ENCODE measurements around the gene PLCXD1. TPM values are rescaled to one million over a fixed set of nuclear protein-coding genes. Genes with fewer than 3 reads are reported as not detected.
"Not testable (repeated sequence)": the region's sequence is repeated elsewhere in the genome, so short reads cannot be mapped to it uniquely, and the experiment has no call there.

PLCXD1 gene
- total RNA-seq, 1 experiment from 2014 or later = 19.1 TPM

- Mint-ChIP-seq H3K4me1 (ENCODE audit: low read depth, unreplicated experiment) (no peaks in the 10 kb centered on the region), H3K9me3 (ENCODE audit: low read depth, unreplicated experiment) (no peaks in the 10 kb centered on the region), H3K4me3 (ENCODE audit: low read depth, unreplicated experiment) (no peak overlapping the region), H3K27me3 (ENCODE audit: unreplicated experiment) (no peaks in the 10 kb centered on the region), H3K27ac (ENCODE audit: unreplicated experiment) (no peak overlapping the region), H3K36me3 (ENCODE audit: insufficient read depth, unreplicated experiment) (peaks cover 20% of the 10 kb centered on the region)
- DNase-seq = no peak
- no peak for TF ChIP-seq CTCF (IDR thresholded peaks at IDR 0.05; ENCODE audit: unreplicated experiment)
- intact Hi-C loops (cut with micrococcal nuclease; ENCODE audit: unreplicated experiment) = no loop called here
- no TSS peak for BruUV-seq (replicated peaks)
- CTCF ChIA-PET = no interaction called here
These were observed 14.0 kb downstream of the PLCXD1 start for GRCh38 chrX:295136-295535.

GRCh38 chrX:298993-299392 lies 17.8 kb downstream of the PLCXD1 start:
- Mint-ChIP-seq H3K27ac (ENCODE audit: unreplicated experiment) (no peak overlapping the region), H3K4me1 (ENCODE audit: low read depth, unreplicated experiment) (no peaks in the 10 kb centered on the region), H3K36me3 (ENCODE audit: insufficient read depth, unreplicated experiment) (peaks cover 14% of the 10 kb centered on the region), H3K4me3 (ENCODE audit: low read depth, unreplicated experiment) (no peak overlapping the region), H3K27me3 (ENCODE audit: unreplicated experiment) (no peaks in the 10 kb centered on the region), H3K9me3 (ENCODE audit: low read depth, unreplicated experiment) (no peaks in the 10 kb centered on the region)
- no peak for TF ChIP-seq CTCF (IDR thresholded peaks at IDR 0.05; ENCODE audit: unreplicated experiment)
- no peak for DNase-seq
- intact Hi-C loops (cut with micrococcal nuclease; ENCODE audit: unreplicated experiment) = no loop called here
- no TSS peak for BruUV-seq (replicated peaks)
- CTCF ChIA-PET = no interaction called here

- Mint-ChIP-seq H3K9me3 (ENCODE audit: low read depth, unreplicated experiment) (no peaks in the 10 kb centered on the region), H3K27me3 (ENCODE audit: unreplicated experiment) (no peaks in the 10 kb centered on the region), H3K27ac (ENCODE audit: unreplicated experiment) (no peak overlapping the region), H3K36me3 (ENCODE audit: insufficient read depth, unreplicated experiment) (peaks cover 24% of the 10 kb centered on the region), H3K4me3 (ENCODE audit: low read depth, unreplicated experiment) (no peak overlapping the region), H3K4me1 (ENCODE audit: low read depth, unreplicated experiment) (no peaks in the 10 kb centered on the region)
- intact Hi-C loops (cut with micrococcal nuclease; ENCODE audit: unreplicated experiment) = no loop called here
- CTCF ChIA-PET = no interaction called here
- no peak for TF ChIP-seq CTCF (IDR thresholded peaks at IDR 0.05; ENCODE audit: unreplicated experiment)
- BruUV-seq (replicated peaks) = no TSS peak
- no peak for DNase-seq
These were observed 19.2 kb downstream of the PLCXD1 start for GRCh38 chrX:300334-300733.

GRCh38 chrX:302975-303374 lies 21.8 kb downstream of the PLCXD1 start:
- Mint-ChIP-seq H3K27me3 (ENCODE audit: unreplicated experiment) (no peaks in the 10 kb centered on the region), H3K36me3 (ENCODE audit: insufficient read depth, unreplicated experiment) (peaks cover 39% of the 10 kb centered on the region), H3K27ac (ENCODE audit: unreplicated experiment) (no peak overlapping the region), H3K4me3 (ENCODE audit: low read depth, unreplicated experiment) (no peak overlapping the region), H3K4me1 (ENCODE audit: low read depth, unreplicated experiment) (no peaks in the 10 kb centered on the region), H3K9me3 (ENCODE audit: low read depth, unreplicated experiment) (no peaks in the 10 kb centered on the region)
- TF ChIP-seq CTCF (IDR thresholded peaks at IDR 0.05; ENCODE audit: unreplicated experiment) = no peak
- BruUV-seq (replicated peaks) = no TSS peak
- DNase-seq = no peak
- intact Hi-C loops (cut with micrococcal nuclease; ENCODE audit: unreplicated experiment) = no loop called here
- CTCF ChIA-PET = no interaction called here

GRCh38 chrX:305781-306613 lies 24.8 kb downstream of the PLCXD1 start:
- H3K4me1 Mint-ChIP-seq (ENCODE audit: low read depth, unreplicated experiment); H3K4me3 Mint-ChIP-seq (ENCODE audit: low read depth, unreplicated experiment); H3K27me3 Mint-ChIP-seq (ENCODE audit: unreplicated experiment); intact Hi-C loops (cut with micrococcal nuclease; ENCODE audit: unreplicated experiment); DNase-seq; BruUV-seq (replicated peaks); H3K9me3 Mint-ChIP-seq (ENCODE audit: low read depth, unreplicated experiment); H3K27ac Mint-ChIP-seq (ENCODE audit: unreplicated experiment); CTCF ChIA-PET: not testable (repeated sequence)
- H3K36me3 Mint-ChIP-seq (ENCODE audit: insufficient read depth, unreplicated experiment) = peaks cover 47% of the 10 kb centered on the region

GRCh38 chrX:306614-307251 lies 25.6 kb downstream of the PLCXD1 start:
- DNase-seq; H3K27me3 Mint-ChIP-seq (ENCODE audit: unreplicated experiment); intact Hi-C loops (cut with micrococcal nuclease; ENCODE audit: unreplicated experiment); H3K9me3 Mint-ChIP-seq (ENCODE audit: low read depth, unreplicated experiment); BruUV-seq (replicated peaks); H3K4me3 Mint-ChIP-seq (ENCODE audit: low read depth, unreplicated experiment); CTCF ChIA-PET; H3K27ac Mint-ChIP-seq (ENCODE audit: unreplicated experiment); H3K4me1 Mint-ChIP-seq (ENCODE audit: low read depth, unreplicated experiment): not testable (repeated sequence)
- peaks cover 47% of the 10 kb centered on the region for H3K36me3 Mint-ChIP-seq (ENCODE audit: insufficient read depth, unreplicated experiment)
